ENCODE data around the gene KHSRP. TPM values are rescaled to one million over a fixed set of nuclear protein-coding genes. Genes with fewer than 3 reads are reported as not detected.

Gene KHSRP
- total and polyA plus RNA-seq, 10 of the 15 experiments (the other 5 are each of a cell fraction or from before 2014, with no cell fraction given): 4.8 to 440 (median 82.0) TPM

DNA sequence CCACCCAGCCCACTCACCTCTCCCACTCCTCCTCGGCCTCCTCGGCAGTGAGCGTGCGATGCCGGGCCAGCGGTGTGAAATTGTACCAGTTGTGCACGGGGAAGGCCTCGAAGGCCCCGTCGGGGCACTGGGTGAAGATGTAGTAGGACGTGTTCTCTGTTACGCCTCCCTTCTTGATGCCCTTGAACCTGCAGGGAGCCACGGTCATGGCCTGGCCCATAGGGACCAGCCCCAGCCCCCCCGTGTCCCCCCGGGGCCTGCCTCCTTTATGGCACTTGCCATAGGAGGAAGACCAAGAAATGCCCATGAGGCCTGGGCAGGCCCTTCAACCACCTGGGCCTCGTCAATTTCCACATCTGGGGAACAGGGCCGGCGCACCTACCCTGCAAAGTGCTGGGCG lies 37.2 kb downstream of the KHSRP start:
- in situ Hi-C loops (cut with MboI): no loop called here
- ChIA-PET CTCF (no interaction called here), RAD21 (ENCODE audit: unreplicated experiment) (no interaction called here), SMC1A (ENCODE audit: uncharacterized antibody, unreplicated experiment) (no interaction called here), POLR2A (no interaction called here)
- no TSS peak for BruUV-seq (replicated peaks)
- FAIRE-seq: no peak
- no peak overlapping the region for H3K9ac ChIP-seq (ENCODE audit: control insufficient read depth, insufficient read depth, low read length)
- WGBS (ENCODE audit: insufficient coverage, insufficient replicate concordance, low lambda C conversion rate, missing lambda C conversion rate): over 99% methylated on average over 19 of the region's 19 CpGs
- peaks cover 7% of the 10 kb centered on the region for H3K4me1 ChIP-seq (ENCODE audit: control insufficient read depth, insufficient read depth, low read length)
- H3K27me3 ChIP-seq (replicated peaks in 1 of 2; ENCODE audit: control insufficient read depth in 2 of 2, insufficient read depth in 2 of 2, low read length in 1 of 2): no peaks in the 10 kb centered on the region
- no peak overlapping the region for H2AFZ ChIP-seq (ENCODE audit: control insufficient read depth, low read depth, low read length)
- peaks cover 24 to 33% of the 10 kb centered on the region in 2 experiments; a peak in 3 of 4 replicates for H3K36me3 ChIP-seq (ENCODE audit: control insufficient read depth in 2 of 2, insufficient read depth in 2 of 2, low read length in 1 of 2)
- no peak for ATAC-seq
- no peak overlapping the region for H3K27ac ChIP-seq (ENCODE audit: control insufficient read depth, insufficient read depth)
- H3K4me2 ChIP-seq (ENCODE audit: control insufficient read depth, insufficient read depth): no peak overlapping the region
- intact Hi-C loops (cut with micrococcal nuclease; ENCODE audit: unreplicated experiment): no loop called here
- no peak for DNase-seq (ENCODE audit: low read depth, low spot score)
- H3K9me3 ChIP-seq (replicated peaks; ENCODE audit: control insufficient read depth, insufficient read depth, low read length): no peaks in the 10 kb centered on the region
- peaks cover 13% of the 10 kb centered on the region for H3K79me2 ChIP-seq (ENCODE audit: control insufficient read depth, insufficient read depth, low read length)
- TF ChIP-seq MTA3 (IDR thresholded peaks at IDR 0.05; ENCODE audit: borderline replicate concordance, low read length): no peak
- no peak for TF ChIP-seq IKZF2 (IDR thresholded peaks at IDR 0.05)
- TF ChIP-seq, protein P1, sequence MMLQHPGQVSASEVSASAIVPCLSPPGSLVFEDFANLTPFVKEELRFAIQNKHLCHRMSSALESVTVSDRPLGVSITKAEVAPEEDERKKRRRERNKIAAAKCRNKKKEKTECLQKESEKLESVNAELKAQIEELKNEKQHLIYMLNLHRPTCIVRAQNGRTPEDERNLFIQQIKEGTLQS (IDR thresholded peaks at IDR 0.05; ENCODE audit: borderline replicate concordance, extremely low read depth, low read depth, low read length): no peak
- TF ChIP-seq BACH1 (IDR thresholded peaks at IDR 0.05; ENCODE audit: borderline replicate concordance): no peak
- no peak for TF ChIP-seq SUZ12 (IDR thresholded peaks at IDR 0.05; ENCODE audit: unreplicated experiment)
- no peak for TF ChIP-seq CREM (IDR thresholded peaks at IDR 0.05; ENCODE audit: low read depth)
- no peak for TF ChIP-seq MYC (IDR thresholded peaks at IDR 0.05; ENCODE audit: insufficient read depth, insufficient read length, insufficient replicate concordance, low read length, severe bottlenecking)
- TF ChIP-seq ZNF274 (IDR thresholded peaks at IDR 0.05; ENCODE audit: insufficient read depth, insufficient read length): no peak
- TF ChIP-seq TARDBP (IDR thresholded peaks at IDR 0.05; ENCODE audit: borderline replicate concordance): no peak
- TF ChIP-seq WRNIP1 (IDR thresholded peaks at IDR 0.05; ENCODE audit: borderline replicate concordance, low read depth, low read length): no peak
- TF ChIP-seq, protein P2, sequence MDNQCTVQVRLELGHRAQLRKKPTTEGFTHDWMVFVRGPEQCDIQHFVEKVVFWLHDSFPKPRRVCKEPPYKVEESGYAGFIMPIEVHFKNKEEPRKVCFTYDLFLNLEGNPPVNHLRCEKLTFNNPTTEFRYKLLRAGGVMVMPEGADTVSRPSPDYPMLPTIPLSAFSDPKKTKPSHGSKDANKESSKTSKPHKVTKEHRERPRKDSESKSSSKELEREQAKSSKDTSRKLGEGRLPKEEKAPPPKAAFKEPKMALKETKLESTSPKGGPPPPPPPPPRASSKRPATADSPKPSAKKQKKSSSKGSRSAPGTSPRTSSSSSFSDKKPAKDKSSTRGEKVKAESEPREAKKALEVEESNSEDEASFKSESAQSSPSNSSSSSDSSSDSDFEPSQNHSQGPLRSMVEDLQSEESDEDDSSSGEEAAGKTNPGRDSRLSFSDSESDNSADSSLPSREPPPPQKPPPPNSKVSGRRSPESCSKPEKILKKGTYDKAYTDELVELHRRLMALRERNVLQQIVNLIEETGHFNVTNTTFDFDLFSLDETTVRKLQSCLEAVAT (IDR thresholded peaks at IDR 0.05): no peak
- no peak for TF ChIP-seq BRCA1 (IDR thresholded peaks at IDR 0.05; ENCODE audit: low read depth, low read length)
- TF ChIP-seq SMC3 (IDR thresholded peaks at IDR 0.05; ENCODE audit: borderline replicate concordance, low read length): no peak
- TF ChIP-seq POLR2AphosphoS5 (IDR thresholded peaks at IDR 0.05; ENCODE audit: low read length): no peak
- no peak for TF ChIP-seq CBX5 (IDR thresholded peaks at IDR 0.05; ENCODE audit: low read depth)
- TF ChIP-seq, protein P3, sequence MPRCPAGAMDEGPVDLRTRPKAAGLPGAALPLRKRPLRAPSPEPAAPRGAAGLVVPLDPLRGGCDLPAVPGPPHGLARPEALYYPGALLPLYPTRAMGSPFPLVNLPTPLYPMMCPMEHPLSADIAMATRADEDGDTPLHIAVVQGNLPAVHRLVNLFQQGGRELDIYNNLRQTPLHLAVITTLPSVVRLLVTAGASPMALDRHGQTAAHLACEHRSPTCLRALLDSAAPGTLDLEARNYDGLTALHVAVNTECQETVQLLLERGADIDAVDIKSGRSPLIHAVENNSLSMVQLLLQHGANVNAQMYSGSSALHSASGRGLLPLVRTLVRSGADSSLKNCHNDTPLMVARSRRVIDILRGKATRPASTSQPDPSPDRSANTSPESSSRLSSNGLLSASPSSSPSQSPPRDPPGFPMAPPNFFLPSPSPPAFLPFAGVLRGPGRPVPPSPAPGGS (IDR thresholded peaks at IDR 0.05; ENCODE audit: borderline replicate concordance, insufficient read depth, low read depth, low read length, poor library complexity, severe bottlenecking): no peak
- TF ChIP-seq HCFC1 (IDR thresholded peaks at IDR 0.05; ENCODE audit: low read length): no peak
- no peak for TF ChIP-seq EGR1 (IDR thresholded peaks at IDR 0.05; ENCODE audit: borderline replicate concordance in 1 of 2, low read depth in 2 of 2, low read length in 2 of 2)
- TF ChIP-seq HDGF (IDR thresholded peaks at IDR 0.05): no peak
- no peak for TF ChIP-seq ATF7 (IDR thresholded peaks at IDR 0.05; ENCODE audit: low read depth)
- no peaks in the 10 kb centered on the region for H4K20me1 ChIP-seq (ENCODE audit: control insufficient read depth, insufficient read depth)
- no peak overlapping the region for H3K4me3 ChIP-seq

Data from GM12878 (cell line).